ENCODE data around the gene CAMTA1. TPM values are rescaled to one million over a fixed set of nuclear protein-coding genes. Genes with fewer than 3 reads are reported as not detected.

Gene CAMTA1
- total and polyA plus RNA-seq, 4 donors, result 18.0 to 93.5 (median 35.8) TPM

- Histone ChIP-seq H3K27me3 (ENCODE audit: control insufficient read depth in 4 of 4, insufficient read depth in 4 of 4, low read length in 3 of 4) (no peaks in the 10 kb centered on the region), H3K9me3 (ENCODE audit: control insufficient read depth in 4 of 4, low read length in 3 of 4) (no peaks in the 10 kb centered on the region), H3K4me1 (ENCODE audit: control insufficient read depth in 4 of 4, insufficient read depth in 4 of 4, low read length in 3 of 4) (no peaks in the 10 kb centered on the region), H3K4me3 (ENCODE audit: low read depth in 1 of 3, low read length in 3 of 3) (no peak overlapping the region), H3K27ac (ENCODE audit: low read depth in 1 of 2, low read length in 2 of 2) (no peak overlapping the region), H3K36me3 (ENCODE audit: control insufficient read depth in 4 of 4, insufficient read depth in 3 of 4, low read depth in 1 of 4, low read length in 3 of 4) (no peaks in the 10 kb centered on the region), H3K9ac (ENCODE audit: low read depth in 1 of 2, low read length in 2 of 2) (no peak overlapping the region)
- no peak for TF ChIP-seq NR2F2 (IDR thresholded peaks at IDR 0.05)
- TF ChIP-seq YY1 (IDR thresholded peaks at IDR 0.05), result no peak
- TF ChIP-seq, protein P1, sequence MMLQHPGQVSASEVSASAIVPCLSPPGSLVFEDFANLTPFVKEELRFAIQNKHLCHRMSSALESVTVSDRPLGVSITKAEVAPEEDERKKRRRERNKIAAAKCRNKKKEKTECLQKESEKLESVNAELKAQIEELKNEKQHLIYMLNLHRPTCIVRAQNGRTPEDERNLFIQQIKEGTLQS (IDR thresholded peaks at IDR 0.05), result no peak
- TF ChIP-seq TAF1 (conservative IDR thresholded peaks at IDR 0.05), result no peak
- TF ChIP-seq JUND (IDR thresholded peaks at IDR 0.05), result no peak
- TF ChIP-seq RXRA (IDR thresholded peaks at IDR 0.05), result no peak
- TF ChIP-seq CTCF (IDR thresholded peaks at IDR 0.05; ENCODE audit: low read depth, low read length, missing input control), result no peak
- no peak for TF ChIP-seq EGR1 (IDR thresholded peaks at IDR 0.05; ENCODE audit: low read depth in 2 of 2)
- no peak for TF ChIP-seq HNF4G (IDR thresholded peaks at IDR 0.05)
- TF ChIP-seq RAD21 (IDR thresholded peaks at IDR 0.05), result no peak
- WGBS, result 81% methylated on average over 12 of the region's 12 CpGs
- no peak for DNase-seq (ENCODE audit: low spot score)
Measured at GRCh38 chr1:6951536-6951935, 166.3 kb downstream of the CAMTA1 start.

- no peak for DNase-seq (ENCODE audit: low spot score)
- Histone ChIP-seq H3K27ac (ENCODE audit: low read depth in 1 of 2, low read length in 2 of 2) (no peak overlapping the region), H3K4me1 (ENCODE audit: control insufficient read depth in 4 of 4, insufficient read depth in 4 of 4, low read length in 3 of 4) (peaks cover 0 to 2% (median under 1%) of the 10 kb centered on the region in 4 donors), H3K27me3 (ENCODE audit: control insufficient read depth in 4 of 4, insufficient read depth in 4 of 4, low read length in 3 of 4) (no peaks in the 10 kb centered on the region), H3K9me3 (ENCODE audit: control insufficient read depth in 4 of 4, low read length in 3 of 4) (no peaks in the 10 kb centered on the region), H3K36me3 (ENCODE audit: control insufficient read depth in 4 of 4, insufficient read depth in 3 of 4, low read depth in 1 of 4, low read length in 3 of 4) (no peaks in the 10 kb centered on the region), H3K9ac (ENCODE audit: low read depth in 1 of 2, low read length in 2 of 2) (no peak overlapping the region), H3K4me3 (ENCODE audit: low read depth in 1 of 3, low read length in 3 of 3) (no peak overlapping the region)
- 93% methylated on average over 12 of the region's 12 CpGs for WGBS
- no peak for TF ChIP-seq CTCF (IDR thresholded peaks at IDR 0.05; ENCODE audit: low read depth, low read length, missing input control)
- no peak for TF ChIP-seq MAX (IDR thresholded peaks at IDR 0.05)
Measured at GRCh38 chr1:6953216-6953615, 168.0 kb downstream of the CAMTA1 start.

DNA sequence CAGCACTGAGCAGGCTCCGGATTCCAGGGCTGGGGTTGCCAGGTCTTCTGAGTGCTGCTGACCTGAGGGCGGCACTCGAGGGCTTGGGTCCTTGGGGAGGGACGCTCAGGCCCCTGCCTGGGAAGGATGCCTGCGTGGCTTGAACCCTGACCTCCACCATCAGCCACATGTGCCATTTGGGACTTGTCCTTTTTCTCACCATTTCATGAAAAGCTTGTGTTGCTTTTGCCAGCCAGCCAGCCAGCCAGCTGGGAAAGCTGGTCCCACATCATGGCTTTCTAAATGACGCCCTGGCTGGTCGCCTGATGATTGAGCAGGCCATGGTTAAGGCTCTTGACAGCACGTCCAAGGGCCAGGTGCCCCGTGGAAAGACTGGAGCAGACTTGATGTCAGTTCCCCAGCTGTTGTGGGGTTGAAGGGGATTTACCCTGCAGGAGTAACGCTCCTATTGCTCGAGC, 168.7 kb downstream of the CAMTA1 start:
- Histone ChIP-seq H3K36me3 (ENCODE audit: control insufficient read depth in 4 of 4, insufficient read depth in 3 of 4, low read depth in 1 of 4, low read length in 3 of 4) (no peaks in the 10 kb centered on the region), H3K27me3 (ENCODE audit: control insufficient read depth in 4 of 4, insufficient read depth in 4 of 4, low read length in 3 of 4) (no peaks in the 10 kb centered on the region), H3K27ac (ENCODE audit: low read depth in 1 of 2, low read length in 2 of 2) (no peak overlapping the region), H3K4me3 (ENCODE audit: low read depth in 1 of 3, low read length in 3 of 3) (no peak overlapping the region), H3K9ac (ENCODE audit: low read depth in 1 of 2, low read length in 2 of 2) (no peak overlapping the region), H3K9me3 (ENCODE audit: control insufficient read depth in 4 of 4, low read length in 3 of 4) (no peaks in the 10 kb centered on the region), H3K4me1 (ENCODE audit: control insufficient read depth in 4 of 4, insufficient read depth in 4 of 4, low read length in 3 of 4) (peaks cover 0 to 9% (median 7%) of the 10 kb centered on the region in 4 donors)
- WGBS, result 79% methylated on average over 11 of the region's 11 CpGs
- TF ChIP-seq GABPA (IDR thresholded peaks at IDR 0.05 in 1 of 2, conservative IDR thresholded peaks at IDR 0.05 in 1 of 2) (no peak), NR2F2 (IDR thresholded peaks at IDR 0.05) (no peak), TAF1 (conservative IDR thresholded peaks at IDR 0.05) (no peak), EGR1 (IDR thresholded peaks at IDR 0.05; ENCODE audit: low read depth in 2 of 2) (no peak)
- TF ChIP-seq, protein P1 (IDR thresholded peaks at IDR 0.05), result no peak
- DNase-seq (ENCODE audit: low spot score), result no peak

All from liver (tissue), 9 donors.